Kidney glomerular epithelial cell (primary cell): Measurements from ENCODE around the gene ACKR1.
A peak's percentile ranks its signal among the peaks of the same experiment; 100 is the strongest.

Experiments used
- DNase-seq: peaks from one replicate; lab custom pipeline; 2025; lab: John Stamatoyannopoulos, UW

The ACKR1 gene

GRCh38 chr1:159187647-159188374, 16.9 kb upstream of the ACKR1 start:
- no peak for DNase-seq

GRCh38 chr1:159188375-159188788, 16.3 kb upstream of the ACKR1 start:
- no peak for DNase-seq

GRCh38 chr1:159190441-159190840, 14.2 kb upstream of the ACKR1 start:
- DNase-seq: no peak

GRCh38 chr1:159196543-159196942, 8.1 kb upstream of the ACKR1 start:
- no peak for DNase-seq

GRCh38 chr1:159197561-159198557, 6.8 kb upstream of the ACKR1 start:
- peak; percentile 80 for DNase-seq

- DNase-seq: no peak
Observed at GRCh38 chr1:159199901-159200300, 4.8 kb upstream of the ACKR1 start.

- DNase-seq: no peak
Observed at GRCh38 chr1:159200769-159201168, 3.9 kb upstream of the ACKR1 start.

- no peak for DNase-seq
Observed at GRCh38 chr1:159201642-159202041, 3.0 kb upstream of the ACKR1 start.

- DNase-seq: no peak
Observed at GRCh38 chr1:159203610-159204009, 1.1 kb upstream of the ACKR1 start.

GRCh38 chr1:159205225-159205624, 550 bp downstream of the ACKR1 start:
- no peak for DNase-seq

- DNase-seq: no peak
Observed at GRCh38 chr1:159206110-159206509, 1.4 kb downstream of the ACKR1 start.

GRCh38 chr1:159207080-159207479, 2.4 kb downstream of the ACKR1 start:
- no peak for DNase-seq

GRCh38 chr1:159207774-159208173, 3.1 kb downstream of the ACKR1 start:
- no peak for DNase-seq

GRCh38 chr1:159208175-159208825, 3.6 kb downstream of the ACKR1 start:
- DNase-seq: no peak

- no peak for DNase-seq
Observed at GRCh38 chr1:159209061-159209460, 4.4 kb downstream of the ACKR1 start.

GRCh38 chr1:159211331-159212136, 6.9 kb downstream of the ACKR1 start:
- DNase-seq: peak; percentile 83

- no peak for DNase-seq
Observed at GRCh38 chr1:159212596-159212995, 7.9 kb downstream of the ACKR1 start.

- DNase-seq: peak; percentile 69
Observed at GRCh38 chr1:159214149-159214760, 9.6 kb downstream of the ACKR1 start.

- DNase-seq: no peak
Observed at GRCh38 chr1:159218649-159219636, 14.3 kb downstream of the ACKR1 start.
